ENCODE measurements around the gene PPP1R16B. TPM values are rescaled to one million over a fixed set of nuclear protein-coding genes. Genes with fewer than 3 reads are reported as not detected.

Gene PPP1R16B
- total RNA-seq, 4 donors from 2014 or later, result 0.99 to 6.7 (median 3.6) TPM

DNA sequence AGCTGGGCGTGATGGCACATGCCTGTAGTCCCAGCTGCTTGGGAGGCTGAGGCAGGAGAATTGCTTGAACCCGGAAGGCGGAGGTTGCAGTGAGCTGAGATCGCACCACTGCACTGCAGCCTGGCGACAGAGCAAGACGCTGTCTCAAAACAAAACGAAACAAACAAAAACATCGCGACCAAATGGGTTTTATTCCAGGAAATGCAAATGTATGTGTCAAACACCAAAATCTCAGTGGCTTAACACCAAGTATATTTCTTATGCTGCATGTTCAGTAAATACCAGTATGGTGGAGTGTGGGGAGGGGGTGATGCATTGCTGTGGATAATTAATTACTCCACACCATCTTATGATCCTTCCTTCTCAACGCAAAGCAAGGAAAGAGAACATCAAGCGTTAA, 29.1 kb upstream of the PPP1R16B start:
- Histone ChIP-seq H3K27ac (no peak overlapping the region), H3K9me3 (peaks cover 0 to 6% (median 0%) of the 10 kb centered on the region in 3 donors), H3K4me1 (peaks cover 0 to 6% (median 0%) of the 10 kb centered on the region in 3 donors), H3K27me3 (no peaks in the 10 kb centered on the region), H3K36me3 (peaks cover 9 to 62% (median 12%) of the 10 kb centered on the region in 3 donors), H3K4me3 (no peak overlapping the region)
- WGBS, 2 donors, result 89 to 95% methylated on average over 11 of the region's 11 CpGs
- intact Hi-C loops (cut with DNase I), result no loop called here
- TF ChIP-seq POLR2A (IDR thresholded peaks at IDR 0.05), result no peak
- TF ChIP-seq, protein P1, sequence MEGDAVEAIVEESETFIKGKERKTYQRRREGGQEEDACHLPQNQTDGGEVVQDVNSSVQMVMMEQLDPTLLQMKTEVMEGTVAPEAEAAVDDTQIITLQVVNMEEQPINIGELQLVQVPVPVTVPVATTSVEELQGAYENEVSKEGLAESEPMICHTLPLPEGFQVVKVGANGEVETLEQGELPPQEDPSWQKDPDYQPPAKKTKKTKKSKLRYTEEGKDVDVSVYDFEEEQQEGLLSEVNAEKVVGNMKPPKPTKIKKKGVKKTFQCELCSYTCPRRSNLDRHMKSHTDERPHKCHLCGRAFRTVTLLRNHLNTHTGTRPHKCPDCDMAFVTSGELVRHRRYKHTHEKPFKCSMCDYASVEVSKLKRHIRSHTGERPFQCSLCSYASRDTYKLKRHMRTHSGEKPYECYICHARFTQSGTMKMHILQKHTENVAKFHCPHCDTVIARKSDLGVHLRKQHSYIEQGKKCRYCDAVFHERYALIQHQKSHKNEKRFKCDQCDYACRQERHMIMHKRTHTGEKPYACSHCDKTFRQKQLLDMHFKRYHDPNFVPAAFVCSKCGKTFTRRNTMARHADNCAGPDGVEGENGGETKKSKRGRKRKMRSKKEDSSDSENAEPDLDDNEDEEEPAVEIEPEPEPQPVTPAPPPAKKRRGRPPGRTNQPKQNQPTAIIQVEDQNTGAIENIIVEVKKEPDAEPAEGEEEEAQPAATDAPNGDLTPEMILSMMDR (IDR thresholded peaks at IDR 0.05), result no peak
- no peak for DNase-seq

DNA sequence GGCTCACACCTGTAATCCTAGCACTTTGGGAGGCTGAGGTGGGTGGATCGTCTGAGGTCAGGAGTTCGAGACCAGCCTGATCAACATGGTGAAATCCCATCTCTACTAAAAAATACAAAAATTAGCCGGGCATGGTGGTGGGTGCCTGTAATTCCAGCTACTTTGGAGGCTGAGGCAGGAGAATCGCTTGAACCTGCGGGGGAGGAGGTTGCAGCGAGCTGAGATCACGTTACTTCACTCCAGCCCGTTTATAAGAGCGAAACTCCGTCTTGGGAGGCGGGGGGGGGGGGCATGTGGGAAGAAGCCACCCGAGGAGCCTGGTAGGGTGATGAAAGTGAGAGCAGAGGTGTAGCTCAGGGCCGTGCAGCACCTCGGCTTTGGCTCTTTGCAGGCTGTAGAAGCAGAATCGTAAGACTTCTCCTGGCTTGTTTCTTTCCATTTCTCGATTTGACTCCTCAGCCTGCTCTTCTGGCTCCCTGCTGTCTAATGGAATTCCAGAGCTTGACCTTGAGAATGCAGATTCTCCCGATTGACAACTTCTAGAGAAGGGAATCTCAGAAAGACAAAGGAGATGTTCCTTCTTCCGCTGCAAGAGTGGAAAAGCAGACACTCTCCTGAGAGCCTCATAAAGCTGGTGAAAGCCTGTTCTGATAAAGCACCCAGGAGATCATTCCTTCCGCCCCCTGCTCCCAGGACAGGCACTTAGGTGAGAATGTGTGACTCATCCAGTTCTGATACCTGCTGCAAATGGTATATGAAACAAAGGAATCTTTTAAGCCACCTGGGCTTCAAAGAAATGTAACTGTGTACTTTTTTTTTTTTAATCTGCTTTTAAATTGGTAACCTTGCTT, 26.0 kb upstream of the PPP1R16B start:
- peaks cover 0 to 31% (median 0%) of the 10 kb centered on the region in 3 donors for H3K36me3 ChIP-seq
- peaks cover 0 to 6% (median 0%) of the 10 kb centered on the region in 3 donors for H3K4me1 ChIP-seq
- H3K4me3 ChIP-seq, result no peak overlapping the region
- H3K27me3 ChIP-seq, result no peaks in the 10 kb centered on the region
- TF ChIP-seq, protein P1 (IDR thresholded peaks at IDR 0.05), result no peak
- TF ChIP-seq POLR2A (IDR thresholded peaks at IDR 0.05), result no peak
- H3K27ac ChIP-seq, result no peak overlapping the region
- DNase-seq, result no peak
- WGBS, 2 donors, result 52 to 63% methylated on average over 16 to 17 of the region's 19 CpGs
- intact Hi-C loops (cut with DNase I), result no loop called here
- no peaks in the 10 kb centered on the region for H3K9me3 ChIP-seq

DNA sequence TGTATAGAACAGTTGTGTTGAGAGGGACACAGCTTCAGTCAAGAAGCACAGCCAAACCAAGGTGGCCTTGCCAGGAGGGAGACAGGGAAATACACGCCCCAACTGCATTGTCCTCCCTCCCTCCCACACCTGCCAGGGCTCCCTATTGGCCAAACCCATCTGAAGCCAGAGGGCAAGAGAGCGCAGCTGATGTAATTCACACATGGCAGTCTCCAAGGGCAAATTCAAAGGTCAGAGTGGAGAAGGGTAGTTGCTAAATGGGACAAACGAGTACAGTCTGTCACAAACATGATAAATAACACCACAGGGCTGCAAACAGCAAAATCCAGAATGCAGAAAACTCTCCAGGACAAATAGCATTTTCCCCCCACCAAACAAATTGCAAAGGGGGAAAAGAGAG, 23.2 kb upstream of the PPP1R16B start:
- Histone ChIP-seq H3K4me1 (peaks cover 0 to 6% (median 0%) of the 10 kb centered on the region in 3 donors), H3K4me3 (no peak overlapping the region), H3K27me3 (no peaks in the 10 kb centered on the region), H3K36me3 (peaks cover 0 to 5% (median 0%) of the 10 kb centered on the region in 3 donors), H3K9me3 (no peaks in the 10 kb centered on the region), H3K27ac (no peak overlapping the region)
- TF ChIP-seq POLR2A (IDR thresholded peaks at IDR 0.05), result no peak
- TF ChIP-seq, protein P1 (IDR thresholded peaks at IDR 0.05), result no peak
- 42 to 71% methylated on average over 3 of the region's 3 CpGs for WGBS, 2 donors
- intact Hi-C loops (cut with DNase I), result no loop called here
- no peak for DNase-seq

DNA sequence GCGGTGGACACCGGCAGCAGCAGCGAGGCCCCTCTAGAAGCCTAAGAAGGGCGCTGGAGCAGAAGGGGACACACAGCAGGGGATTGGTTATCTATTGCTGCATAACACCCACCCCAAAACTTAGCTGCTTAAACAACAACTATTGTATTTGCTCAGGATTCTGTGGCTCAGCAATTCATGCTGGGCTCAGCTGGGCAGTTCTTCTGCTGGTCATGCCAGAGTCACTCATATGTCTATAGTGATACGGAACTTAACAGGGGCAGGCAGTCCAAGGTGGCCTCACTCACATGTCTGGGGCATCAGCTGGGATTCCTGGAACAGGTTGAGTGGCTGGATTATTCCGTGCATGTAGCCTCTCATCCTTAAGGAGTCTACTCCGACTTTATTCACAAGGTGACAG, 17.6 kb upstream of the PPP1R16B start:
- Histone ChIP-seq H3K4me3 (no peak overlapping the region), H3K9me3 (peaks cover 0 to 6% (median 0%) of the 10 kb centered on the region in 3 donors), H3K36me3 (no peaks in the 10 kb centered on the region), H3K27ac (no peak overlapping the region), H3K27me3 (peaks cover 0 to 6% (median 0%) of the 10 kb centered on the region in 4 donors), H3K4me1 (peaks cover 0 to 10% (median 5%) of the 10 kb centered on the region in 3 donors)
- TF ChIP-seq POLR2A (IDR thresholded peaks at IDR 0.05), result no peak
- TF ChIP-seq, protein P1 (IDR thresholded peaks at IDR 0.05), result no peak
- WGBS, 2 donors, result 69 to 82% methylated on average over 5 to 7 of the region's 7 CpGs
- intact Hi-C loops (cut with DNase I), result no loop called here
- no peak for DNase-seq

DNA sequence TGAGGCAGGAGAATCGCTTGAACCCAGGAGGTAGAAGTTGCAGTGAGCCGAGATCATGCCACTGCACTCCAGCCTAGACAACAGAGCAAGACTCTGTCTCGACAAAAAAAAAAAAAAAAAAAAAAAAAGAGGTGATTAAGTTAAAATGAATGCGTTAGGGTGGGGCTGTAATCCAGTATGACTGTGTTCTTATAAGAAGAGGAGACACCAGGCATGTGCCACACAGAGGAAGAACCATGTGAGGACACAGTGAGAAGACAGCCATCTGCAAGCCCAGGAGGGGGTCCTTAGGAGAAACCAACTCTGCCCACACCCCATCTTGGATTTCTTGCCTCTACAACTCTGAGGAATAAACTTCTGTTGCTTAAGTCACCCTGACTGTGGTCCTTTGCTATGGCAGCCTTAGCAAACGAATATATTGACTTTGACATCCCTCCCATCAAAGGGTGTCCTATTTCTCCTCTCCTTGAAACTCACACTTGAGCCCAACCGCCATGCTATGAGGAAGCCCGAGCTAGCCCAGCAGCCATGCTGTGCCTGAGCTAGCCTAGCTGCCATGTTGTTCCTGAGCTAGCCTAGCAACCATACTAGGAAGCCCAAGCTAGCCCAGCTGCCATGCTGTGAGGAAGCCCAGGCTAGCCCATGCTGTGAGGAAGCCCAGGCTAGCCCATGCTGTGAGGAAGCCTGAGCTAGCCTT, 15.8 kb upstream of the PPP1R16B start:
- Histone ChIP-seq H3K27me3 (peaks cover 0 to 6% (median 0%) of the 10 kb centered on the region in 4 donors), H3K4me1 (peaks cover 0 to 10% (median 5%) of the 10 kb centered on the region in 3 donors), H3K27ac (peak overlapping the region in 1 of 4 donors; percentile 29), H3K36me3 (no peaks in the 10 kb centered on the region), H3K4me3 (no peak overlapping the region), H3K9me3 (peaks cover 0 to 6% (median 0%) of the 10 kb centered on the region in 3 donors)
- TF ChIP-seq POLR2A (IDR thresholded peaks at IDR 0.05), result no peak
- WGBS, 2 donors, result 46 to 69% methylated on average over 7 of the region's 7 CpGs
- DNase-seq, result no peak
- intact Hi-C loops (cut with DNase I), result no loop called here
